NK-92 treated with Interleukin-12 subunit alpha and Interleukin-12 subunit beta, amount 100 ng/mL, for 24 hours (cell line): Measurements from ENCODE around the gene COLEC12.
"Not testable (repeated sequence)": the region's sequence is repeated elsewhere in the genome, so short reads cannot be mapped to it uniquely, and the experiment has no call there.

Experiments
- DNase-seq: peaks from one replicate; lab custom pipeline; 2025; lab: John Stamatoyannopoulos, UW

The COLEC12 gene

DNA sequence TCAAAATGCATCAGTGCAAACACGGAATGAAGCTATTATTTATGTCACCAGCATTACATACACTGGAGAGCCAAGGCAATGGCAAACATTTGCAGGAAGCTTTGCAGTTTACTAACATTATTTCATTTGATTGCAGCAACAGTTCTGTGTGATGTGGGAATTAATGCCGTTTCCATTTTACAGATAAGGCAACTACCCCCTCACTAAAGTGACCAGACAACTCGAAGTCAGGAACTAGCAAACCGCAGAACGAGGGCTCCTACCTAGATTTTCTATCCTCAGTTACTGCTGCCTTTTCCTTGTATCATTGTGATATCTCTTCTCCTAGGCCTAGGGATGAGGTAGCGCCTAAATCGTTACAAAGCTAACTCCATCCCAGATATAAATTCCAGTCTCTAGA lies 85.5 kb downstream of the COLEC12 start:
- DNase-seq, result no peak

DNA sequence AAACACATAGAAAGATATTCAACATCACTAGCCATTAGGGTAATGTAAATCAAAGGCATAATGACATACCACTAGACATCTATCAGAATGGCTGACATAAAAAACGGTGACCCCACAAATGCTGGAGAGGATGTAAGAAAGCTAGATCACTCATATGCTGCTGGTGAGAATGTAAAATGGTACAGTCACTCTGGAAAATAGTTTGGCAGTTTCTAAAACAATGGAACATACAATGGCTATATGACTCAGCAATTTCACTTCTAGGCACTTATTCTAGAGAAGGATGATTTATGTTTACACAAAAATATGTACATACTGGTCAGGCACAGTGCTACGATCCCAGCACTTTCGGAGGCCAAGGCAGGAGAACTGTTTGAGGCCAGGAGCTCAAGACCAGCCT lies 87.3 kb downstream of the COLEC12 start:
- no peak for DNase-seq

DNA sequence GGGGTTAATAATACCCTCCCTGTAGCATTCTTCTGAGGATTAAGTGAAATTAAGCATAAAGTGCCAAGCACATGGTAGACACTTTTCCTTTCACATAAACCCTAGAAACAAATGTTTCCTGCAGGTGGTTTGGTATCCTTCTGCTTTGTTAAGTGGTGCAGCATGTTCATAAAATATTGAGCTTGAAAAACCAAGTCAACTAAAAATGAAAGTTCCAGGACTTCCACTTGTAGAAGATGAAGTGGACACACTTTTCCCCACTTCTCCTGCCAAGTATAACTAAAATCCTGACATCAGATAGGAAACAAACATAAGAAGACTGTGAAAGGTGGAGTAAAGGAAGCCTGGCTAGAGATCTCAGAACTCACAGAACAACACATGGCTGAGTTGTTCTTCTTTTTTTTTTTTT lies 90.5 kb downstream of the COLEC12 start:
- DNase-seq, result no peak

DNA sequence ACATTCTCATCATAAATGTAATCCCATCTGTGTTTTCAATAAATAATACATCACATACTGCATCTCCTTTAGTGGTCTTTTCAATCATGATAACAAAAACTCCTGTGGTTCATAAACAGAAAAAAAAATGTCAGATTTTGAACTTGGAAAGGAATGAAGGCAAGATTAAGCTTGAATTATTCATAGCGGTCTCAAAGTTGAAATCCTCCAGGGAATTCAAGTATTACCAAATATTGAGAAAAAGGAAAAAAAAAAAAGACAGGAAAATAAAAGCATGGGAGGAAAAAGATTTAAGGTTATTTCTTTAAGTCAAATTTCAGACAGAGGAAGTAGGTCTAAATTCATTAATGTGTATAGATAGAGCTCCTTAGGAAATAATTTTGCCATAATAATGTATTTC lies 92.1 kb downstream of the COLEC12 start:
- no peak for DNase-seq

DNA sequence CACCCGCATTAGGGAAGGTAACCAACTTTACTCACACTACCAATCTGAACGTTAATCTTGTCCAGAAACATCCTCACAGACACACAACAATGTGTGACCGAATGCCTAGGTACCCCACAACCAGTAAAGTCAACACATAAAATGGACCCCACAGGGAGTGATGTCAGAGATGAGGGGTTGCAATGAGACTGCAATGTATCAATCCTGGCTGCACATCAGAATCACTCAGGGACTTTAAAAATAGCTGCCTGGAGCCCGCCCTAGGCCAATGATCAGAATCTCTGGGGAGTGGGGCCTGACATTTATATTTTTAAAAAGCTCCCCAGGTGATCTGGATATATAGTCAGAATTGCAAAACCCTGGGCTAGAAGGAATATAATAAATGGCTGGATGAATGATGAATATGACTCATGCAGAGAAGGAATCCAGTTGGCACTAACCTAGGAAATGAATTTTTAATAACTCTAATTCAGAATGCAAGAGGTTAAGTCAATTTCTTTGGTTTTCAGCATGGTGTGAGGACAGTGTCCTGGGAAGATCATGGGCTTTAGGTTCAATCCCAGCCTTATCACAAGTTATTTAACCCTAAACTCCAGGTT lies 92.8 kb downstream of the COLEC12 start:
- DNase-seq, result no peak

DNA sequence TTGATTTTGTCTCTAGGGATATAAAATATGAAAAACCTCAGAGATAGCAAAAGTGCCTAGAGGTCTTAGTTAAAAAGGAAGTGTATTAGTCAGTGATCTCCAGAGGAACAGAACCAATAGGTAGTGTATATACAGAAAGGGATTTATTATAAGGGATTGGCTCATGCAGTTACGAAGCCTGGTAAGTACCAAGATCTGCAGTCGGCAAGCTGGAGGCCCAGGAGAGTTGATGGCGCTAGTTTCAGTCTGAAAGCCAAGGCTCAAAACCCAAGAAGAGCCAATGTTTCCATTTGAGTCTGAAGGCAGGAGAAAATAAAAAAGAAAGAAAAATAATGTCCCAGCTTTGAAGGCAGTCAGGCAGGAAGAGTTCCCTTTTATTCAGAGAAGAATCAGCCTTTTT lies 93.3 kb downstream of the COLEC12 start:
- DNase-seq, result no peak

DNA sequence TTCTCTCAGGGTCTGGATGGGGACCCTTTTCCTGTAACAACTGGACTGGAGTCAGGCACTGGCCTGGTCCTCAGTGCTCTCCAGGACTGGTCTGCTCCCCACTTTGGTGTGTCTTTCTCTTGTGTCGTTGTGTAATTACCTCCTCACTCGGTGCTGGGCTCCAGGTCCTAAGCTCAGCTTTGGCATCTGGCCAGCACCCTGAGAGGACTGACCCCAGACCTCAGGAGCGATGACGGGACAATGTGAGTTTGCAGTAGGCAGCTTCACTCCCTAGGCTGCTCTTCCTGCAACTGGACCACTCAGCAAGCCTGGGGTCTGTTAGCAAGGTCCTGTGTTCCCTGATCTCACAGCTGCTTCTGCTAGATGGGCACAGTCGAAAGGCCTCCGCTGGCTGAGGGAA lies 93.8 kb downstream of the COLEC12 start:
- DNase-seq, result no peak

DNA sequence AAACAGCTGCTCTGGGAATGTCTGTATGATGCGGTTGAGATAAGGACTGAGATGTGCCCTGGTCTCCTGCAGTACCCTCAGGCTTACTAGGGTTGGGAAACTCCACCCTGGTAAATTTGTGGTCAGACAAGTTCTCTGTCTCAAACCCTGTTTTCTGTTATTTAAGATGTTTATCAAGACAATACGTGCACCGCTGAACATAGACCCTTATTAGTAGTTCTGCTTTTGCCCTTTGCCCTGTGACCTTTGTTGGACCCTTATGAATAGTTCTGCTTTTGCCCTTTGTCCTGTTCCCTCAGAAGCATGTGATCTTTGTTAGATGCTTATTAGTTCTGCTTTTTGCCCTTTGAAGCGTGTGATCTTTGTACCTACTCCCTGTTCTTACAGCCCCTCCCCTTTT lies 95.5 kb downstream of the COLEC12 start:
- DNase-seq, result not testable (repeated sequence)

DNA sequence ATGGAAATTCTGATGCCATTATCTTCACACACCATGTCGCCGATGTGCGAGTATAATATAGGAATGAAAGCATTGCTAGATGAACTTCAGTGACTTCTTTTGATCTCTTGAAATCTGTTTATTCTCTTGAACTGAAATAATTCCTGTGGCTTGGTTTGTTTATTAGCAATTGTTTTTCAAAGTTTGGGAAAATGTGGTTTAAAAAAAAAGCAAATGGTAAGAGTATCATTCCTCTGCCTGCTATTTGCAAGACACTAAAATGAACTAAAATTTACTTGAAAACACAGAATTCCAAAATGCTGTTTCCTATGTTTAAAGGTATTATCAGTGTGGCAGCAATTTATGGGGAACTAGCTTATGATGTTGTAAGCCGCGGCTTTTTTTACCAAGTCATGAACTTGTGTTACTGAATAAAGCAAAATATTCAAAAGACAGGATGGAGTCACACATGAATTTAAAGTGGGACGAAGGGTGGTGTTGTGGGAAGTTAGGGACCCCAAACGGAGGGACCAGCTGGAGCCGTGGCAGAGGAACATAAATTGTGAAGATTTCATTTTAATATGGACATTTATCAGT lies 96.4 kb downstream of the COLEC12 start:
- no peak for DNase-seq

DNA sequence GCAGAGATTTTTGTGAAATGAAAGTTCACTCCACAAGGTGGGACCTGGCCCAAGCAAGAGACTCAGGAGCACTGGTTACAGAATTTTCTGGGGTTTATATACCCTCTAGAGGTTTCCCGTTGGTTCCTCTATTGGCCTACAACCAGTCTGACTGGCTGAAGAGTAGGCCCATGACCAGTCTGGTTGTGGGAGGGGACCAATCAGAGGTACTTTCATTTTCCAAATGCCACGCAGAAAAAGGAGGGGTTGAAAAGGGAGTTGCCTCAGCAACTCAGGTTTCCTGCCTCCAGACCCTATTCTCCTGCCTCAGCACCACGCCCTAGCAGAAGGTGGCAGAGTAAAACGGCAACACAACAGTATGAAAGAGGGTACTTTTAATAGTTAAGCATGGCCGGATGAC lies 98.4 kb downstream of the COLEC12 start:
- DNase-seq, result no peak

DNA sequence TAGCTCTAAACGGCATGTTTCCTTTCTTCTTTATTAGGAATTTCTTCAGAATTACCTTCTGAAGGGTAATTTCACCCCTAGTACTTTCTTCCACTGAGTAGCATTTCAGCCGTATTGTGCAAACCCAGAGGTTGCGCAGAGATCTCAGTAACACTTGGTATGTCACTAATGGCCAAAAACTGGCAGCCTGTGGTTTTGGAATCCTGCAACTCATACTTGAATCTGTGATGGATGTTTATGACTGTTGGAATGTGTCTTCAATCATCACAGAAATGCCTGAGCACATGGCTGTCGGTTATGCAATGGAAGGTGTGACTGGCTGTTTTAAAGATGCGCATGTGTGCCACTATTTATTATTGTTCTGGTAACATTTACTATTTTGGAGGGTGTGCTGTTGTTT lies 100.0 kb downstream of the COLEC12 start:
- DNase-seq, result no peak

DNA sequence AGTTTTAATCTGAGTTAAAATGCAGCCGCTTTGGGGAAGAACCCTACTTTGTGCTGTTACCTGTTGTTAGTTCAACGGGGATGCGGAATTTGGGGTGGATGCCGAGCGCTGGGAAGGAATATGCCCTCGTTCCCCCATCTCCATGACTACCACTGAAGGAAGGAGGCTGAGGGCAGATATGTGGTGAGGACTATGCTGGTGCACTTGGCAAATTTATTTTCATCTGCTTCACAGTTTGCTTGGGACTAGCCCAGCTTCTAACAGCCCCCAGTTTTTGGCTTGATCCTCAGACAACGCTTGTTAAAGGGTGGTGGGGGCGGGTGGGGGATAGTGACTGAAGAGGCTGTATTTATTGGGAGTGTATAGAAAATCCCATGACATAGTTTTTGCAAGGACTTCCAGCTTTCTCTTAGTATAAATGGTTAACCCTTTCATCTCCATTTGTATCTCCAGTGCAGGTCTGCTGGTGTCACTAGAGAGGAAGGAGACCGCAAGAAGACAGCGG lies 100.8 kb downstream of the COLEC12 start:
- DNase-seq, result no peak

DNA sequence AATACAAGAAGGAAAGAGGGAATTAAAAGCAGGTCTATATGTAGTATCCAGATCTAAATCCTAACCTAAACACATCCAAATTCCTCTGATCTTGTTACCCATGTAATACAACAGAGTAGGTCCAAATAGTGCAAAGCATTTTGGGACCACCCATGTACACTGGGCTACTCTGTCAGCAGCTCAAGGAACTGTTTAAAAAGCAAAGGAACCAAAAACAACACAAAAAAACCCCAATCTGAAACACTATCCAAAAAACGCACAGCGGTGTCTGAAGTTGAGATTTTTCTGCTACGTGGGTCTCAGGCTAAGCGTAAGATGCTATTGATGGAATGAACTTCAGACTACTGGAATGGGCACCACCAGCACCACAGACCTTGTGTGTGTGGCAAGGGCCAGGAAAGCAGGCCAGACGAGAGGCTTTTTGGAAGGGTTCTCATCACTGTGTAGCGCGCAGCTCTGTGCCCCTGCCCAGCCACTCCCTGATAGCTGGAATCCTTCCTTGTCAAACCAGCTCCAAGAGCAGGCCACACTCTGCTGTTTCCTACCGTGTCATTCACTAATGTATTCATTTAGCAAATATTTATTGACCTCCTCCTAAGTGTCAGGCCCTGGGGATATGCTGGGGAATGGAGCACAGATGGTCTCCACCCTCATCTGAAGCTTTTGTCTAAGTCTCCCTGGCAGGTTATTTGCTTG lies 101.4 kb downstream of the COLEC12 start:
- no peak for DNase-seq

DNA sequence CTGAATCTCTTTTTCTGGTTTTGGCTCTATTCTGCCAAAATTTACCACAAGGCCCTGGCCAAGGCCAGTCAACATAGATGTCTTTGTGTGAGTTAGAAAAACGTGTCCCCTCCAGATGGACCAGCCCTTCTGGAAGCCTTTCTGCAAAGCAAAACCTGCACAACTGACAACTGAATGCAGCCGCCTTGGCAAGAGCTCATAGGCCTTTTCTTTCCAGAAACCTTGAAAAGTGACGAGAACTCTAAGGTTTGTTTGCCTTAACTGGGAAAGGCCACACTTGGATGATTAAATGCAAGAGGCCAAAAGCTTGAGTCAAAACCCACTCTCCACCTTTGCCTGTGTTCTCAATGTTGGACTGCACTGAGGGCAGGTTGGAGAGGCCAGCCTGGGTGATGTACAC lies 103.9 kb downstream of the COLEC12 start:
- no peak for DNase-seq

DNA sequence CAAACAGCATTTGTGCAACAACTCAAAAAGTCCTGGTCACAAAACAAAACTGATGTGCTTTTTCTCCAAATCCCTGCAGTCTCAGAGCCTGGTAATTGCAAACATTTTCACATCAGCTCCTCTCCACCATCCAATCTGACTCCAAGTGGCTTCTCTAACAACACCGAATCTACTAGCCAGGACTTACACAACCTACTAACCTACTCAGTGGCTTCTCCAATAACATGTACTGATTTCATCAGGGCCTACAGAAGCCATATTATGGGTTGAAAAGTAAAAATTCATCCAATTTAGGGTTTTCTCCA lies 104.3 kb downstream of the COLEC12 start:
- DNase-seq, result no peak

DNA sequence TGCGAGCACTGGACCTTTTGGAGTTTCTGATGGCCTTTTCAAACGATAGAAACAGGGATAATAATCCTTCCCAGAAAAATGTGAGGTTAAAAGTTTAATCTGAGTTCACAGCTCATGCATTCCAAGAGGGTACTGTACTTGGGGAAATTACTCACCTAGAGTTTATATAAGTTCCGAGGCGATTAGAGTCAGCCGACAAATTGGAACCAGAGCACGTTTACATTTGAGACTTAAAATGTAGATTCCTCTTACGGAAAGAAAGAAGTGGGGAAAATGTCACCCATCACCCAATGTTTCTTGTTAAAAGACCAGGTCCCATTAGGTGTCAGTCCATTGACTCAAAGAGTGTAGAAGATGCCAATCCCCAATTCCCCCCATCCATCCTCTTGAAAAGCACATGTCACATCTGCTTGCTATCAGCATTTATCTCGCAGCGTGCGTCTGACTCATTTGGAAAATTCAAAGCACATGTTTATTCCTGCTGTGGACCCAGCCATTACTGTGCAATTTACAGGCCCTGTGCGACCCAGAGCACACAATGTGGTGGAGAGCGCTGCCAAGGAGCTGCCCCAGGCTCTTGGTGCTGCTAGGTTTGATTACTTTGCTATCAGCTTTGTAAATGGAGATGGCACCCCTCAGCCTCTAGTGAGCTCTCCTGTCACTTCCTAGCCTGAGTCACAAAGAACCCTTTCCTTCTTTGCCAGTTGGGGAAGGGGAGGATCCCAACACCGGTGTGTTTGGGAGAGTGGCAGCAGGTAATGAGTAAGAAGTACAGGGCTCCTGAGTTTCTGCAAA lies 104.8 kb downstream of the COLEC12 start:
- DNase-seq, result no peak

DNA sequence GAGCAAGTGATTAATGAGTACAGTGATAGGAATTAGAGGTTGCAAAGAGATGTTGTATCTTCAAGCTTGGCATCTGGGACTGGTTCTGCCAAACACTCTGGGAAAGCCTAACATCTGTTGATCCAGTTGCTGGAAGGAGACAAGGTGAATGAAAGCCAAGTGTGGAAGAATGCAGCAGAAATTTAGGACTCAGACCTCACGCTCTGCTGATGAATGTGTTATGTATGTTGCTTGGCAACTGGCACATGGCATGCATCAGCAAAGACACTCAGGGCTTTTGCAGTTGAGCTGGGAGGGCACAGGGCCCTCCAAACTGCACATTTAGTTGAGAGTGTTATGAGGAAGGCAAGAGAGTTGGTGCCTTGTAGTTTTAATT lies 105.5 kb downstream of the COLEC12 start:
- no peak for DNase-seq

DNA sequence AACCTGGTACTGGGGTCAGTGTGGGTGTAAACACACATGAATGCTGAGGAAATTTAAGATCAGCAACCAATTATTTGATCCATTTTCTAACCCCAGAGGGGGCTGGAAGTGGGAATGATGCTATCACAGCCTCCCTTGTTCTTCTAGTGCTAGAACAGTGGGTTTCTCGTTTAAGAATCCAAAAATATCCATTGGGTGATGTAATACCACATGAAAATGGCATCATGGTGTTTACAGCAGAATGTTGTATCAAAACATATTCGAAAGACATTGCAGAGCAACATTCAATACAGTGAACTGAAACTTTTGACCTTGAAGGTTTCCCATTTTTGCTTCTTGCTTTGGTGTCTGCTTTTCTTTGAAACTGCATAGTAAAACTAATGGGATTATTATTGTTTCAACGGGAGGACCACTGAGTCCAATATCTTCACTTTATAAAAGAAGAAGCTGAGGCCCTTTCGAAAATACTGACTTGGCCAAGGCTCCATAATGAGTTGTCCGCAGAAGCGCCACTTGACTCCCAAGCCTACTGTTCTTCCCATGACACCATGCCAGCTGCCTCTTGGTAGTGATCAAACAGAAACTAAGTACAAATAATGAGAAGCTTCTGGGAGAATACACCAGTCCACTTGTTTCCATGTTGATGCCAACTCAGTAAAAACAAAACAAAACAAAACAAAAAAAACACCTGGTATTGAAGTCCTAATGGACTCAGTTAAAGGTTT lies 106.1 kb downstream of the COLEC12 start:
- DNase-seq, result no peak

DNA sequence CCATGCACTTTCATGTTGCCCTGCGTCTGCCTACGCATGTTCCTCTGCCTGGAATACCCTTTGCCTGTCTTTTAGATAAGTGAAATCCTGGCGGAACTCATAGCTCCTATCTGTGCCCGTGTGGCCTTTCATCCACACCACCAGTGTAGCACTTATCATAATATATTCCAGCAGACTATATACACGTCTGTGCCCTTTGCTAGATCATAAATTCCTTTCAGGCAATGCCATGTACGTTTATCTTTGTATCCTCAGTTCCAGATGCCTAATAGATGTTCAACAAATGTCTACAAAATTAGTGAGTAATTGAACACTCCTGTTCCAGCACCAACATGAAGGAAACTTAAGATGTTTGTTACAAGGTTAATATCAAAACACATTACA lies 106.9 kb downstream of the COLEC12 start:
- no peak for DNase-seq

DNA sequence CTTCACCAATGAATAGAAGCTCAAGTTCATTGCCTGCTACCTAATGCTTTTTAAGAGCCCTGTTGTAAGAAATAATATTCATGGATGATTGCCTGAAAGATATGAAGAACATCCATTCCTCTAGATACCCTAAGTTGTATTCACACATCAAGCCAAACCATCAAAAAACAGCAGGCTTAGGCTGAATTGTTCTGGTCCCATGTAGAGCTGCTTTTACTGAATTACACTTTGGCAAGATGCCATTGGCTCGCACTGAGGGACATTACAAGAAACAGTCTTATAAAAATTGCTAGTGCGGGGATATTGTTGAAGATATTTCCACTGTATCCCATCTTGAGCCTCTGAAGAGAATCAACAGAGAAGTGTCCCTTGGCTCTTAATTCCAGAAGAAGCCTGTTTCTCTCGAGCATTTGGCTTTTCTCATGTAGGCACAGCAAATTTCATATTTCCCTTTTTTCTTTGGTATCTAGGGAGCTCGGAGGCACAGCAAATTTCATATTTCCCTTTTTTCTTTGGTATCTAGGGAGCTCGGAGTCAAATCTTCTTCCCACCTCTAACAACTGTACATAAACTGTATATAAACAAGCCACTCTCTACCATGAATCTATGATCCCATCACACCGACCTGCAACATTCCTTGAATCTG lies 107.5 kb downstream of the COLEC12 start:
- DNase-seq, result no peak

DNA sequence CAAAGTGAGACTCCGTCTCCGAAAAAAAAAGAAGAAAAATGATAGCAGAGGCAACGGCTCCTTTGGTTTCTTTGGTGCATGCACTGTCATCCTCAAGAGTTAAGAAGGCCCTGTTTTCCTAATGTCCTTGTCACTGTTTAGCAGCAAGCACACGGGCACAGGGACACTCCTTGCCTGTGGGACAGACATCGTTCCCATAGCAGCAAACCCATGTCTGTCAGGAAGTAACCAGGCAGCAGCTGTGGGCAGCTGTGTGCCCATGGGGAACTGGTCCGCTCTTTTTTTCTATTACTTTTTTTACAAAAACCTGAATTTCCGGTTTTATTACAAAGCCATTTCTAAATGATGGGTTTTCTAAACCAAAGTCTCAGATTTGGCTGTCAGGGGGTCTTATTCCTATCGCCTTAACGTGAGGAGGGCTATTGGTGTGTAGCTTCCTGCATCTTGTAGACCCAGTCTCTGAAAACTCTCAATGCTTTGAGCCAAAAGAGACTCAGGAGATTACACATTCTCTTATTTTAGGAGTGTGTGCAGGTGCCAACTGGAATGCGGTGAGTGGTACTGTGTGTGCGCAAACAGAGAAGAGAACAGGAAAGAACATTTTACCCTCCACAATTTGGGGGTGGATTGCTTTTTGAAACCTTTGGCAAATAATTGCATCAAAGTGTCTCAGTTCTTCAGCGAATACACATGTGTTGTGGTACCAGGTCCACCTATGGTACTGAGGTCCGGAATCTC lies 109.6 kb downstream of the COLEC12 start:
- DNase-seq, result no peak
